Right lobe of liver (tissue), 6 donors: ENCODE measurements around the gene NDUFAF2. TPM values are rescaled to one million over a fixed set of nuclear protein-coding genes. Genes with fewer than 3 reads are reported as not detected.

Experiments
- ATAC-seq, 4 donors: fragments of 200-7000 bp; cut with Tn5 transposase; one replicate each; pipeline ENCODE4 v1.9.1; 2020; ENCODE audit warnings: mild to moderate bottlenecking in 4 of 4, moderate library complexity in 4 of 4
- DNase-seq, 3 donors: peaks; one replicate each; pipeline ENCODE4 v3.0.0-alpha.2; 2020
- H3K27ac ChIP-seq, 3 donors: fragments of 200-600 bp; one replicate each; pipeline ENCODE4 v1.8.0; 2022
- H3K27me3 ChIP-seq, 2 donors: fragments of 200-600 bp; one replicate each; pipeline ENCODE4 v1.8.0; 2022
- H3K36me3 ChIP-seq, 4 donors: fragments of 200-600 bp; sonication (generic) in 1 of 4; one replicate each; pipeline versions ENCODE4 v1.5.1 to v1.8.0; 2017 to 2022; ENCODE audit warnings: control low read depth in 1 of 4
- H3K4me1 ChIP-seq, 4 donors: fragments of 200-600 bp; sonication (generic) in 1 of 4; one replicate each; pipeline versions ENCODE4 v1.5.1 to v1.8.0; 2017 to 2022; ENCODE audit warnings: control low read depth in 1 of 4
- H3K4me3 ChIP-seq, 3 donors: fragments of 200-600 bp; one replicate each; pipeline ENCODE4 v1.8.0; 2022
- H3K9me3 ChIP-seq, 4 donors: fragments of 200-600 bp; sonication (generic) in 1 of 4; one replicate each; pipeline versions ENCODE4 v1.5.1 to v1.8.0; 2017 to 2022; ENCODE audit warnings: control low read depth in 1 of 4
- POLR2A ChIP-seq: fragments of 450-650 bp; IDR thresholded peaks from one replicate; pipeline ENCODE4 v1.6.1; 2017; ENCODE audit warnings: antibody characterized with exemption, mild to moderate bottlenecking
- WGBS: methylation state at CpG from one replicate; pipeline ENCODE4 v1.1.6; 2018; ENCODE audit warnings: low coverage, low lambda C conversion rate; ENCODE audit not compliant: insufficient coverage; ENCODE audit errors: missing lambda C conversion rate; 5-methylcytosine and 5-hydroxymethylcytosine counted together
- intact Hi-C, 2 donors: fragments of 100-400 bp; cut with DNase I; formaldehyde crosslinking; loops; one replicate each; pipeline versions ENCODE4 v1.11.2 to v1.14.1; 2022
- total RNA-seq, 6 experiments: library from RNA; depleted of rRNA in 2 of 6; stranded (reverse); fragments of >200 nt in 2 of 6; fragmentation: NEBNext Ultra II Directional in 3 of 6; extraction: Animal tissue kit (Norgen Biotek cat#: 25700) in 3 of 6; gene quantifications; one replicate each; pipeline versions ENCODE4 v1.1.0 to v1.2.4, GENCODE V29; 2016 to 2023
- TF ChIP-seq, protein P1 (sequence below), 4 donors: fragments of 200-600 bp in 3 of 4; fragments of 450-650 bp in 1 of 4; IDR thresholded peaks; one replicate each; pipeline versions ENCODE4 v1.5.1 to v1.8.0; 2016 to 2022; ENCODE audit warnings: antibody characterized with exemption in 4 of 4, mild to moderate bottlenecking in 2 of 4
- donor health status: DM: no; HTN: yes; CAD: no.
- donor health status: DM: no; HTN: no; CAD: no.
- donor health status: DM: no; HTN: no; CAD: no.
- donor health status: DM: no; HTN: yes; CAD: no.
- donor health status: DM: no; HTN: yes; CAD: no.

The NDUFAF2 gene
- total RNA-seq, 6 experiments from 2014 or later = 8.4 to 30.1 (median 11.8) TPM

DNA sequence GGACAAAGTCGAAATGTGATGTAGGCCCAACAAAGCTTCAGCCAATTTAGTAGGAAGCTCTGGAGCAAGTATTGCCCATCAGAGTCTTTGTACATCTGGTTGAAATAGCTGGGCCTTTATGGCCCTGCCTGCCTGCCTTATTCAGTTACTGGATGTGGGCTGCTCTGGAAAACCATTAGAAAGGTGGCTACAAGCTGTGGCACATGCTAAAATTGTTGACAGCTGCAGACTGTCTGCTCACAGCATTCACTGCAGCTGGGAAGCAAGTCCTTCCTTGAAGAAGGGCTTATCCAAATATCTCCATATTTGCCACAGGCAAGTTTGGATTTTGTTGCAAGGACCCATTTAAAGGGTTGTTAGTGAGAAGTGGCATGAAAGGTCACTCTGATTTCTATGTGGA lies 192.8 kb downstream of the NDUFAF2 start:
- DNase-seq = no peak
- no peak for TF ChIP-seq POLR2A
- TF ChIP-seq, protein P1, sequence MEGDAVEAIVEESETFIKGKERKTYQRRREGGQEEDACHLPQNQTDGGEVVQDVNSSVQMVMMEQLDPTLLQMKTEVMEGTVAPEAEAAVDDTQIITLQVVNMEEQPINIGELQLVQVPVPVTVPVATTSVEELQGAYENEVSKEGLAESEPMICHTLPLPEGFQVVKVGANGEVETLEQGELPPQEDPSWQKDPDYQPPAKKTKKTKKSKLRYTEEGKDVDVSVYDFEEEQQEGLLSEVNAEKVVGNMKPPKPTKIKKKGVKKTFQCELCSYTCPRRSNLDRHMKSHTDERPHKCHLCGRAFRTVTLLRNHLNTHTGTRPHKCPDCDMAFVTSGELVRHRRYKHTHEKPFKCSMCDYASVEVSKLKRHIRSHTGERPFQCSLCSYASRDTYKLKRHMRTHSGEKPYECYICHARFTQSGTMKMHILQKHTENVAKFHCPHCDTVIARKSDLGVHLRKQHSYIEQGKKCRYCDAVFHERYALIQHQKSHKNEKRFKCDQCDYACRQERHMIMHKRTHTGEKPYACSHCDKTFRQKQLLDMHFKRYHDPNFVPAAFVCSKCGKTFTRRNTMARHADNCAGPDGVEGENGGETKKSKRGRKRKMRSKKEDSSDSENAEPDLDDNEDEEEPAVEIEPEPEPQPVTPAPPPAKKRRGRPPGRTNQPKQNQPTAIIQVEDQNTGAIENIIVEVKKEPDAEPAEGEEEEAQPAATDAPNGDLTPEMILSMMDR (IDR thresholded peaks at IDR 0.05) = no peak
- WGBS = 80% methylated on average over 1 of the region's 1 CpG
- no peak overlapping the region for H3K27ac ChIP-seq
- H3K4me1 ChIP-seq = no peaks in the 10 kb centered on the region
- no peak overlapping the region for H3K4me3 ChIP-seq
- no peaks in the 10 kb centered on the region for H3K36me3 ChIP-seq
- H3K9me3 ChIP-seq = no peaks in the 10 kb centered on the region
- intact Hi-C loops = no loop called here
- no peaks in the 10 kb centered on the region for H3K27me3 ChIP-seq
- no peak for ATAC-seq

DNA sequence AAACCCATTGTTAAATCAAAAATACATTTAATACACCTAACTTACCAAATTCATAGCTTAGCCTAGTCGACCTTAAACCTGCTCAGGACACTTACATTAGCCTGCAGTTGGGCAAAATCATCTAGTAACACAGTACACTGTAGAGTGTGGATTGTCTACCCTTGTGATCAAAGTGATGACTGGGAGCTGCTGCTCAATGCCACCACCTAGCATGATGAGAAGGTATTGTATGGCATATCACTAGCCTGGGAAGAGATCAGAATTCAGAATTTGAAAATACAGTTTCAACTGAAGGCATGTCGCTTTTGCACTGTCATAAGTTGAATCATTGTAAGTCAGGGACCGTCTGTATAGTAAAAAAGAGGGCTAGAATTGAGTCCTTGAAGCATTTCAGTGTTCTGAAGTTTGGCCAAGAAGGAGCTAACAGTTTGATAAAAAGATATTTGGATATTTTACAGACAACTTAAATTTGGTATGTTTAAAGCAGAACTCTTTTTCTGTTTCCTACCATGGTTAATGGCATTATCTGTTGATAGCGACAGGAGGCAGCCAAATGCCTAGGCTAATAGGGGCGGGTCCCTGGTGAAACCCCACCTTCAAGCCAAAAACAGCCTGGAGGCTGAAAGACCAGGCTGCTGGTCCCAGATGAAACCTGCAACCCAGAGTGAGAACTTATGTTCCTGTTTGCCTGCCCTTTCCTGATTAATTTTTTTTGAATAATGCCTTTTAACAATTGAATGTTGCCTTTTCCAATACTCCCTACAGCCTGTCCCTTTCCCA lies 194.3 kb downstream of the NDUFAF2 start:
- H3K4me3 ChIP-seq = no peak overlapping the region
- ATAC-seq (peak in 1 of 4 donors; percentile 42), DNase-seq (no peak)
- no peaks in the 10 kb centered on the region for H3K9me3 ChIP-seq
- no peaks in the 10 kb centered on the region for H3K36me3 ChIP-seq
- TF ChIP-seq, protein P1 (IDR thresholded peaks at IDR 0.05) = peak in 3 of 4 donors; percentile 5 to 20 (median 7)
- TF ChIP-seq POLR2A = no peak
- H3K27ac ChIP-seq = no peak overlapping the region
- H3K27me3 ChIP-seq = no peaks in the 10 kb centered on the region
- 84% methylated on average over 5 of the region's 5 CpGs for WGBS
- intact Hi-C loops = no loop called here
- H3K4me1 ChIP-seq = no peaks in the 10 kb centered on the region

DNA sequence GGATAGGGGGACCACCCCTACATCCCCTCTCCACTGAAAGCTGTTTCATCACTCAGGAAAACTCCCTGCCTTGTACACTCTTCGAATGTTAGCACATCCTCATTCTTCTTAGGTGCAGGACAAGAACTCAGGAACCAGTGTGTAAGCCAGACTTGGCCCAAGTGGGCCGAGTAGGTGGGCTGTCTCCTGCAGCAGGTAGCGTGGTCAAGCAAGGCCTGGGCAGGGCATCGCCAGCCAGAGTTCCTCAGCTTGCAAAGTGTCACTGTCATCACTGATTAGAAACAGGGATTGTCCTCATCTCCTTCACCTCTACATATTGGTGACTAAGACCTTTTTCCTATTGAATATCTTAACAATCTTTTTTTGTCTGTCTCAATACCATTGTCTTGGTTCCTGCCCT lies 194.9 kb downstream of the NDUFAF2 start:
- no peak for DNase-seq
- intact Hi-C loops = no loop called here
- no peak for ATAC-seq
- Histone ChIP-seq H3K36me3 (no peaks in the 10 kb centered on the region), H3K4me1 (no peaks in the 10 kb centered on the region), H3K9me3 (no peaks in the 10 kb centered on the region), H3K4me3 (no peak overlapping the region), H3K27me3 (no peaks in the 10 kb centered on the region), H3K27ac (no peak overlapping the region)
- TF ChIP-seq, protein P1 (IDR thresholded peaks at IDR 0.05) = no peak
- no peak for TF ChIP-seq POLR2A
- 100% methylated on average over 3 of the region's 4 CpGs for WGBS

DNA sequence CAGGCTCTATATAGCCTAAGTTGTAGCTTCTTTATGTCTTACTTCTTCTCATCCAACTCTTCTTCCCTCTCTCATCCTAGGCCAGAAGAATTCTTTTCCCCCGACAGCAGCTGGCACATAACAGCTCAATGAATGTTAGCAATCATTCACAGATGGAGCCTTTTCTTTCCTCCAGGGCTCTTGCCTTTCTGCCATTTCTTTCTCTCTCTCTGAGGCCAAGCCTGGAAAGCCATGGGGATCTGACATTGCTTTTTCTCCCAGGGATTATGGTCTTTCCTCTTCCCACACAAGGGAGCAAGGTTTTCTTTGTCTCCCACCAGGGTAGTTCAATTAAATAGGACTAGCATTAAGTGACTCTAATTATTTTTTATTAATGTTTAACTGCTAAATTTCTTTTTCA lies 196.8 kb downstream of the NDUFAF2 start:
- no peaks in the 10 kb centered on the region for H3K36me3 ChIP-seq
- 63% methylated on average over 1 of the region's 1 CpG for WGBS
- no peaks in the 10 kb centered on the region for H3K9me3 ChIP-seq
- TF ChIP-seq, protein P1 (IDR thresholded peaks at IDR 0.05) = no peak
- TF ChIP-seq POLR2A = no peak
- H3K4me3 ChIP-seq = no peak overlapping the region
- no peaks in the 10 kb centered on the region for H3K4me1 ChIP-seq
- no peak for ATAC-seq
- DNase-seq = no peak
- H3K27me3 ChIP-seq = no peaks in the 10 kb centered on the region
- intact Hi-C loops = no loop called here
- H3K27ac ChIP-seq = no peak overlapping the region
